A673 (cell line): ENCODE data around the gene ATRN. TPM values are rescaled to one million over a fixed set of nuclear protein-coding genes. Genes with fewer than 3 reads are reported as not detected.

ENCODE experiments used
- BruUV-seq: library from RNA; stranded (reverse); fragments of 400-500 nt; replicated peaks from 2 replicates; lab custom pipeline; 2021; lab: Mats Ljungman, UMichigan
- CTCF ChIA-PET: fragments of 300-600 bp; sonication (Branson Sonifier 250); formaldehyde crosslinking; loops from one replicate; lab custom pipeline; 2022; ENCODE audit warnings: antibody characterized with exemption; lab: Charles Lee
- POLR2A ChIA-PET: fragments of 300-600 bp; sonication (Branson Sonifier 250); formaldehyde crosslinking; loops from one replicate; lab custom pipeline; 2022; ENCODE audit warnings: antibody characterized with exemption; ENCODE audit not compliant: low non-redundant PET; lab: Charles Lee
- DNase-seq: peaks from one replicate; pipeline ENCODE4 v3.0.0-alpha.2; 2015; ENCODE audit warnings: low spot score
- H3K27ac ChIP-seq: fragments of 200-600 bp; sonication (generic); 2 replicates; pipeline ENCODE4 v1.5.1; 2016; ENCODE audit warnings: mixed run types, low read depth, mild to moderate bottlenecking, mixed read lengths, antibody characterized with exemption, low read length; ENCODE audit not compliant: poor library complexity, severe bottlenecking
- H3K27me3 ChIP-seq: fragments of 200-600 bp; sonication (generic); replicated peaks from 2 replicates; pipeline ENCODE4 v1.6.1; 2017; ENCODE audit warnings: mixed run types, low read depth, mild to moderate bottlenecking, mixed read lengths, antibody characterized with exemption, low read length; ENCODE audit not compliant: insufficient read depth, poor library complexity
- H3K36me3 ChIP-seq: fragments of 200-600 bp; sonication (generic); 2 replicates; pipeline ENCODE4 v1.6.1; 2016; ENCODE audit warnings: mixed run types, mild to moderate bottlenecking, mixed read lengths, antibody characterized with exemption, low read length; ENCODE audit not compliant: insufficient read depth, poor library complexity, severe bottlenecking
- H3K4me1 ChIP-seq: fragments of 200-600 bp; sonication (generic); 2 replicates; pipeline ENCODE4 v1.6.1; 2017; ENCODE audit warnings: mixed run types, mild to moderate bottlenecking, mixed read lengths, antibody characterized with exemption, low read length; ENCODE audit not compliant: insufficient read depth, poor library complexity, severe bottlenecking
- H3K4me3 ChIP-seq: fragments of 200-600 bp; sonication (generic); 2 replicates; pipeline ENCODE4 v1.5.1; 2016; ENCODE audit warnings: low read depth, mixed run types, mild to moderate bottlenecking, mixed read lengths, low read length; ENCODE audit not compliant: poor library complexity, severe bottlenecking
- H3K9me3 ChIP-seq: fragments of 200-600 bp; sonication (generic); 2 replicates; pipeline ENCODE4 v1.6.1; 2016; ENCODE audit warnings: mixed run types, low read depth, mild to moderate bottlenecking, mixed read lengths, antibody characterized with exemption, low read length; ENCODE audit not compliant: poor library complexity, severe bottlenecking
- EZH2 ChIP-seq: fragments of 200-600 bp; sonication (generic); IDR thresholded peaks from 2 replicates; pipeline ENCODE4 v1.6.1; 2017; ENCODE audit warnings: borderline replicate concordance, low read depth, mild to moderate bottlenecking, mixed read lengths, antibody characterized with exemption, low read length; ENCODE audit not compliant: poor library complexity, severe bottlenecking
- intact Hi-C: fragments of 100-400 bp; cut with micrococcal nuclease; formaldehyde crosslinking; loops from one replicate; pipeline ENCODE4 v1.10.0; 2022; ENCODE audit not compliant: unreplicated experiment
- total RNA-seq: library from RNA; stranded (reverse); gene quantifications from 2 replicates; pipeline ENCODE4 v1.2.3, GENCODE V29; 2021
- TF ChIP-seq, protein P1 (sequence below): fragments of 300-800, 200-600 bp; sonication (generic); conservative IDR thresholded peaks from 2 replicates; pipeline ENCODE4 v1.5.1; 2017; ENCODE audit warnings: low read depth, mild to moderate bottlenecking, antibody characterized with exemption, low read length, moderate library complexity, mixed read lengths

ATRN gene
- total RNA-seq, 1 experiment from 2014 or later, result 27.1 TPM

DNA sequence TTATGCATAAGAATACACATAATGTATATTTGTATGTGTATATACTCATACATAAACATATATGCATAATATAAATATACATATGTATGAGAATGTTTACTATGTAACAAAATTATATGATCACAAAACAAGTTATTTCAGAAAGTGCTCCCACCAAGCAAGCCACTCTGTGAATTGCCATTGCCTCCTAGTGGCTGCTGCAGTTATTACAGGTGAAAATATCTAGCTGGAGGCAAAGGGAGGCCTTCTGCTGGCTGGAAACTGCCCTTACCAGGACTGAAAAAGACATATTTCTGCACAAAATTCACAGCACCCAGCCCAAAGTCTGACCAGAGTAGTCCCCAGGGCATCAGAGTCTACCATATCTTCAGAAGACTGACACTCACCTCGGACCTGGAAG lies 225.4 kb downstream of the ATRN start:
- no TSS peak for BruUV-seq

DNA sequence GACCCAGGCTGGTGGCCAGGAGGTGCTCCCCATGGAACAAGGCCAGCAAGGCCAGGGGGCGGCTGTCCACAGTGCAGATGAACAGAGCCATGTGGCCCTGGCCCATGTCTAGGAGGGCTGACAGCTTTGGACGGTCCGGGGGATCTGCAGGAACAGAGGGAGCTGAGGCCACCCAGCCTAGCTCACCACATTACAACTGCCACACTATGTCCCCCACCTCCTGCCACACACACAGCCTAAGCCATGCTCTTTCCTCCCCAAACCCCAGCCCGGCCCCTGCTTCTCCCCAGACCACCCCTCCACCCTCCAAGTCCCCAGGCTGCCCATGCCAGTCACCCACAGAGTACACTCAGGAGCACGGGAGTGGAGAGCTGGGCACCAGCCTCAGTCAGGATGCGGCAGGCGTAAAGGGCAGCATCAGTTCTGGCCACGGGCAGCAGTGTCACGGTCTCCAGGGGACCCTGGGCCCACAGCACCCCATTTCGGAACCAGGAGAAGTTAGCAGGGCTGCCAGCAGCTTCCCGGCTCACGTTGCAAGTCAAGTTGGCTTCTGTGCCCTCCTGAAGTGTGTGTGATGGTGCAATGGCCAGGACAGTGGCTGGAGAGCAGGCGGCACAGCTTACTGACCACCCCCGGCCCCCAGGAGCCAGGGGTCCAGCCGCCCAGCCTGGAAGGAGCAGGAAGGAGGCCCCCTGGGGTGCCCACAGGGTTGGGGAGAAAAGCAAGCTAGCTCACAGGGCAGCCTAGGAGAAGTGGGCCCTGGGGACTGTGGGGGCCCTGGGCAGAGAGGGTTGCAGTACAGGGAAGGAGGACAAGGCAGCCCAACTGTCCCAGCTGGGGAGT lies 226.1 kb downstream of the ATRN start:
- POLR2A ChIA-PET, result no interaction called here
- CTCF ChIA-PET, result interaction anchor here (0.5 to 1.0 kb wide), 2 partner anchors 44 to 48 kb away, joined by 6 to 10 read pairs; no protein-coding TSS in a partner anchor
- H3K27ac ChIP-seq, result no peak overlapping the region
- H3K36me3 ChIP-seq, result no peaks in the 10 kb centered on the region
- no peak for TF ChIP-seq EZH2
- TF ChIP-seq, protein P1, sequence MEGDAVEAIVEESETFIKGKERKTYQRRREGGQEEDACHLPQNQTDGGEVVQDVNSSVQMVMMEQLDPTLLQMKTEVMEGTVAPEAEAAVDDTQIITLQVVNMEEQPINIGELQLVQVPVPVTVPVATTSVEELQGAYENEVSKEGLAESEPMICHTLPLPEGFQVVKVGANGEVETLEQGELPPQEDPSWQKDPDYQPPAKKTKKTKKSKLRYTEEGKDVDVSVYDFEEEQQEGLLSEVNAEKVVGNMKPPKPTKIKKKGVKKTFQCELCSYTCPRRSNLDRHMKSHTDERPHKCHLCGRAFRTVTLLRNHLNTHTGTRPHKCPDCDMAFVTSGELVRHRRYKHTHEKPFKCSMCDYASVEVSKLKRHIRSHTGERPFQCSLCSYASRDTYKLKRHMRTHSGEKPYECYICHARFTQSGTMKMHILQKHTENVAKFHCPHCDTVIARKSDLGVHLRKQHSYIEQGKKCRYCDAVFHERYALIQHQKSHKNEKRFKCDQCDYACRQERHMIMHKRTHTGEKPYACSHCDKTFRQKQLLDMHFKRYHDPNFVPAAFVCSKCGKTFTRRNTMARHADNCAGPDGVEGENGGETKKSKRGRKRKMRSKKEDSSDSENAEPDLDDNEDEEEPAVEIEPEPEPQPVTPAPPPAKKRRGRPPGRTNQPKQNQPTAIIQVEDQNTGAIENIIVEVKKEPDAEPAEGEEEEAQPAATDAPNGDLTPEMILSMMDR, result no peak
- no peaks in the 10 kb centered on the region for H3K9me3 ChIP-seq
- no peak for DNase-seq
- no peaks in the 10 kb centered on the region for H3K4me1 ChIP-seq
- no peaks in the 10 kb centered on the region for H3K27me3 ChIP-seq
- intact Hi-C loops, result no loop called here
- no peak overlapping the region for H3K4me3 ChIP-seq
- BruUV-seq, result no TSS peak

More for the DNA sequence above, 225.4 kb downstream of the ATRN start:
- ChIA-PET CTCF (interaction anchor here (0.5 to 1.0 kb wide), 2 partner anchors 45 to 48 kb away, joined by 6 to 10 read pairs; no protein-coding TSS in a partner anchor), POLR2A (no interaction called here)
- H3K4me3 ChIP-seq, result no peak overlapping the region
- no peaks in the 10 kb centered on the region for H3K9me3 ChIP-seq
- H3K4me1 ChIP-seq, result no peaks in the 10 kb centered on the region
- TF ChIP-seq, protein P1, result peak; percentile 59
- no peak for TF ChIP-seq EZH2
- intact Hi-C loops, result no loop called here
- H3K36me3 ChIP-seq, result no peaks in the 10 kb centered on the region
- no peaks in the 10 kb centered on the region for H3K27me3 ChIP-seq
- no peak for DNase-seq
- no peak overlapping the region for H3K27ac ChIP-seq

DNA sequence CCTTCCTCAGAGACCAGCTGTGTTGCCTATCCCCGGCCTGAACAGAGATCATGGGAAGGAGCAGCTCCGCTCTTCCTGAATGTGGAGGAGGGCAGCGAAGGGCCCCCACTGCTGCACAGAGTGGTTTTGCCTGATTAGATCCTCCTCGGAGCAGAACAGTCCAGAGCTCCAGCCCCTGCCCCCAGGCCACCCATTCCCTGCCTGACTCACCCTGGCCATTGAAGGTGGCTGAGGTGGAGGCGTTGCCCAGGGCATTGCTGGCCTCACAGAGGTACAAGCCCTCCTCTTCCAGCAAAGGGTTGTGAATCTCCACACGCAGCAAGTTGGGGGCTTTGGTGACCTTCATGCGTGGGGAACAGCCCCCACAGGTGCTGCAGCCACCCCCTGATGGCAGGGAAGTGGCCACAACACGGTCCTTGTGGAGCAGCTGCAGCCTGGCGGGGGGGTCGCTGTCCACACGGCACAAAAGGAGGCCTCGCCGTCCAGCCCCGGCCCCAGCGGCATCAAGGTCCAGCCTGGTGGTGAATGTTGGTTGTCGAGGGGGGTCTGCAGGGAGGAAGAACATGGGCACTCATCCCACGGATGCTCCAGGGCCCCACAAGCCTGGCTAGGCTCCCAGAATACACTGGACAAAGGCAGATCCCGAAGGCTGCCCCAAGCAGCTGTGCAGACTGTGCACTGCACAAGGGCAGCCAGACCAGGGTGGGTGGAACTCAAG lies 226.9 kb downstream of the ATRN start:
- TF ChIP-seq, protein P1, result no peak
- TF ChIP-seq EZH2, result no peak
- Histone ChIP-seq H3K36me3 (no peaks in the 10 kb centered on the region), H3K4me1 (no peaks in the 10 kb centered on the region), H3K27me3 (no peaks in the 10 kb centered on the region), H3K4me3 (no peak overlapping the region), H3K27ac (no peak overlapping the region), H3K9me3 (no peaks in the 10 kb centered on the region)
- intact Hi-C loops, result no loop called here
- ChIA-PET CTCF (interaction anchor here (1.2 kb wide), 1 partner anchor 13 kb away, joined by 6 read pairs; no protein-coding TSS in a partner anchor), POLR2A (no interaction called here)
- no peak for DNase-seq
- no TSS peak for BruUV-seq
